GM18508 (cell line): Measurements from ENCODE around the gene CEP63.

ENCODE experiments used
- ATAC-seq: cut with Tn5 transposase; IDR thresholded peaks from one replicate; pipeline ENCODE4 v1.9.1; 2021; ENCODE audit warnings: moderate number of reproducible peaks; ENCODE audit not compliant: insufficient read depth, unreplicated experiment

The CEP63 gene

DNA sequence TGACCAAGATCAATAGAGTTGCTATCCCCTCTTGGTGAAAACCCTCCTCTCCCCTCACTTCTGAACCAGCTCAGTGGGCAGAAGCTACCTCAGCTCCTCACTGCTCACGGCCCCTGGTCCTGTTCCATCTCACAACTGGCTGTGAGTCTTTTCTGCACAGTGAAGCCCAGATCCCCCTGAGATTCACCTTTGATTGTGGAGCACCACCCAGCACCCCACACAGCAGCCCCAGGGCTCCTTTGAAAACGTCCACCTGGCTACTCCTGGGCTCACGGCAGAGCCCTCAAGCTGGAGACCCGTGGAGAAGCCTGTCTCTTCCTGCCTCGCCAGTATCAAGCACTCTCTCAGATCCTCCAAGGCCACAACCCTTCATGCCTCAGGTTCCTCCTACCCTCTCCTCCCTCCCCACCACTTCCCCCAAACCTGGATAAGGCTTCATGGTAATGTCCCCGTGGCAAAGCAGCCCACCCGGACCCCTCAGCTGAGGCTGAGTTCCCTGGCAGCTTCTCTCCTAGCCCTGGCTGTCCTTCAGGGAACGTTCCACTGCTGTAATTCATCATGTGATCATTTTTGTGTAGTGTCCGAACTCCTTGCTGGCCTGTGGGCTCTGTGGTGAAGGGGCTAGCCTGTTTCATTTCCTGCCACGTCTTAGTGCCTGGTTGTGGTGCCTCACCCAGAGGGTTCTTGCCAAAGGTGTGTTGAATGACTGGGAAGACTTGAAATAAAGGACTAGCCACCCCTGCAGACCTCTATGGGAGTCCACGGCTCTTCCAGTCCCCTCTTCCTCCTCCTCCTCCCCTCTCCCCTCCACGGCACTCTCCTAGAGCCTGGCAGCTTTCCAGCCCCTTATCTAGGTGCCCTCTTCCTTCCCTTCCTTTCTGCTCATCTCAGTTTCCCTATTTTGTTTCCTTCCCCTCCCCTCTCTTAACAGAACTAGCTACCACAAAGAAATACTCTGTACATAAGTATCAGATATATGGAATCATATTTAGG, 120.5 kb downstream of the CEP63 start:
- no peak for ATAC-seq

GRCh38 chr3:134607054-134608022, 121.5 kb downstream of the CEP63 start:
- ATAC-seq: no peak

GRCh38 chr3:134608023-134608770, 122.3 kb downstream of the CEP63 start:
- ATAC-seq: no peak

GRCh38 chr3:134608771-134609435, 123.0 kb downstream of the CEP63 start:
- no peak for ATAC-seq

GRCh38 chr3:134609821-134610431, 124.1 kb downstream of the CEP63 start:
- ATAC-seq: no peak

GRCh38 chr3:134610432-134611385, 124.9 kb downstream of the CEP63 start:
- no peak for ATAC-seq

- ATAC-seq: no peak
Observed at GRCh38 chr3:134611516-134611915, 125.7 kb downstream of the CEP63 start.

- ATAC-seq: no peak
Observed at GRCh38 chr3:134613006-134613520, 127.2 kb downstream of the CEP63 start.

DNA sequence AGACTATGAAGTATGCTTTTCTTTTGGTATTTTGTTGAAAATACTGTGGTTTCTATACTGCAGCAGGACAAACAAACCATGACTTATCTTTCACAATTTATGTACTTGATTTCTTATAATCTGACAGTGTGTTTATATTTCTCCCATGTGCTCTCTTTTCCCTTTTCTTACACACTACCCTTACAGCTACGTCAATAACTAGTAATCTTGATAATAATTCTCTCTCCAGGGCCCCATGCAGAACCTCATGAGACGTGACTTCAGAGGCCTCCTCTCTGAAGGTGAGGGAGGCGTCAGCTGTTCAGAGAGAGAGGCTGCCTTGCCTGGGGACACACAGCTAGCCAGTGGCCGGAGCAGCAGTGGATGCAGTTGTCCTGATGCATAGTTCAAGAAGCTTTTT, 129.1 kb downstream of the CEP63 start:
- no peak for ATAC-seq

DNA sequence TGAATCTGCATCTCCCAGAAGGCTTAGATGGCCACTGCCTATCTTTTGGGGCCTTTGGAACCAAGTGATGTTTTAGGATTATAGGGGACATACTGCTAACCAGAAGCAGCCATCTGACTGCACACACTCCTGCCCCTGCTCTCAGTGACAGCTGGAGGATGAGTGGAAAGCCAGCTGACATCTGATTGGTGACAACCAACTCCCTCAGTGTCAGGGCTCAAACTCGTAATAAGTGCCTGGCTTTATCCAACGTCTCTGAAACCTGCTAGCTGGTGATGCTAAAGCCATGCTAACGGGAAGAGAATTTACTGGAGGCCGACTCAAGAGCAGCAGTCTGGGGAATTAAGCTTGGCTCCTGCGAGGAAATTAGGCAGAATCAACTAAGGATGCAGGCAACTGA, 129.9 kb downstream of the CEP63 start:
- ATAC-seq: no peak

DNA sequence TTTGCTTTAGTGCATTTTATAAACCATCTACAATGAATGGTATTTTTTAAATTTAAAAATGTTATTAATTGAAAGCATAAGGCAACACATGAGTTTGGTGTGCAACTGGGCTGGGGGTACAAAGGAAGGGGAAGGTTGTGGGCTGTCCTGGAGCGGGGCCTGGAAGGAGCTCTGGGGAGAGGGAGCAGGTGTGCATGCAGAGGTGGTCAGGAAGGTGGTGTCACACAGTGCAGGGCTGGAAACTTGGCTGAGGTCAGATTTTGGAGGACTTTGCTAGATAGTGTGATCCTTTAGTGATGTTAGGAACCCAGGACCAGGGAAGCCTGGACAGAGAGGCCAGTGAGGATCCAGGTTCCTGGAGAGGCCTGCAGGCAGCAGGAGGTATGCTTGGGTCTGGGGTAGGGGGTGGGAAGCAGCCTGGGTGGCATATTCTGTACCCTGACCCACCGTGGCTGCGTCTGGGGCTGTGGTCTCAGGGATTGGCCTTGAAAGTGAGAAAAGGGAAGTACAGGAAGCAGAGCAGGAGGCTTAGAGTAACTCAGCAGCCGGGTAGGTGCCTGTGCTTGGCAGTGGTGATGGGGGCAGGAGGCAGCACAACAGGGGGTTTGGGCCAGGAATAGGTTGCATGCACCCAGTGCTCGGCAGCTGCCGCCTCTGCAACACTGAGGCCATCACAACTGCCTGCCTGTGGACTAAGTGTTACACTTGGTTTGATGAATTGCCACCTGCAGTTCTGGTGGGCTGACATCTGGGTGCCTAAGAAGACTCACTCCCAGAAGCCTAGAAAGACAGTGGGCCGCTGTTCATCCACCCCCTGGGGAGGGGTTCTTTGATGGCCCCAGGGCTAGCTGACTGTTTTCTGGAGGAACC, 132.0 kb downstream of the CEP63 start:
- no peak for ATAC-seq

GRCh38 chr3:134618478-134619300, 132.8 kb downstream of the CEP63 start:
- ATAC-seq: no peak

DNA sequence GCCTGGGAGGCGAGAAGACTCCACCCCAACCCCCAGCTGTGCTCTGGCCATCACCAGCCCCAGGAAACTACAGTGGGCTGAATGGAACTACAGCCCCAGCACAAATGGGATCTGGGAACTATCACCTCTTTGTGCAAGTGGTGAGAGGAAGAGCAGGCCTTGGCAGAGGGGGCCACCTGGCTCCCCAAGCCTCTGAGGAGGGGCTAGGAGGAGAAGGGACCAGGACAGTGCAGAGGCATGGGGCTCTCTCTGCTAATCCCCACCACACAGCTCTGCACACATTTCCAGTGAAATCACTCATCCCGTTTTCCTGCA, 133.4 kb downstream of the CEP63 start:
- ATAC-seq: no peak

- ATAC-seq: no peak
Observed at GRCh38 chr3:134619884-134620445, 134.1 kb downstream of the CEP63 start.

- no peak for ATAC-seq
Observed at GRCh38 chr3:134620476-134621115, 134.7 kb downstream of the CEP63 start.

DNA sequence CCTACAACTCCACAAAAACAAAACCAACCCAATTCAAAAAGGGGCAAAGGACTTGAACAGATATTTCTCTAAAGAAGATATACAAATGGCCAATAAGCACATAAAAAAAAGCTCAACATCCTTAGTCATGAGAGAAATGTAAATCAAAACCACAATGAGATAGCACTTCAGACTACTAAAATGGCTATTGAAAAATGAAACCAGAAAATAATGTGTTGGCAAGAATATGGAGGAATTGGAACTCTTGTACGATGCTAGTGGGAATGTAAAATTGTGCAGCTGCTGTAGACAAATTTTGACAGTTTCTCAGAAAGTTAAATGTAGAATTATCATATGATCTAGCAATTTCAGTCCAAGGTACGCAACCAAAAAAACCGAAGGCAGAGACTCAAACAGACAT, 136.0 kb downstream of the CEP63 start:
- no peak for ATAC-seq
